ENCODE data around the gene GLI3. TPM values are rescaled to one million over a fixed set of nuclear protein-coding genes. Genes with fewer than 3 reads are reported as not detected.

The GLI3 gene
- total RNA-seq, 4 donors from 2014 or later, result 8.6 to 12.6 (median 8.7) TPM

DNA sequence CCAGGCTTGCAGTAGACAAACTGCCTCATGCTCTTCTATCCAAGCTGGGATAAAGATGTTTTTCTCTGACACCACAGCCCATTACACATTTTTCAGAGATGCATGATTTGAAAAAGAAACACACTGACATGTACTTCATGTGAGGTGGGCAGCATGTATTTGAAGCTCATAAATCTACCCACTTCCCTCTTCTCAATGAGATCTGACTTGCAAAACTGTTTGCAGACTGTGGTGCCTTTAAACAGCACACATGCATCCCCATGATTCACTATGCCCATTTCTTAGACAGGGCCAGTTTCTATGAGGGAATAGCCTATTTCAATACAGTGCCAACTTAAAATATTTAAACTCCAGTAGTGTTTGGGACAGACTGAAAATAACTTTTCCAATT lies 109.8 kb downstream of the GLI3 start:
- Histone ChIP-seq H3K36me3 (peaks cover 0 to 17% (median 0%) of the 10 kb centered on the region in 3 donors), H3K9me3 (peaks cover 0 to 13% (median 0%) of the 10 kb centered on the region in 4 donors), H3K4me3 (no peak overlapping the region), H3K4me1 (peaks cover 0 to 5% (median 0%) of the 10 kb centered on the region in 4 donors), H3K27ac (no peak overlapping the region), H3K27me3 (no peaks in the 10 kb centered on the region)
- TF ChIP-seq POLR2A (IDR thresholded peaks at IDR 0.05) (no peak), EP300 (IDR thresholded peaks at IDR 0.05) (no peak)
- TF ChIP-seq, protein P1, sequence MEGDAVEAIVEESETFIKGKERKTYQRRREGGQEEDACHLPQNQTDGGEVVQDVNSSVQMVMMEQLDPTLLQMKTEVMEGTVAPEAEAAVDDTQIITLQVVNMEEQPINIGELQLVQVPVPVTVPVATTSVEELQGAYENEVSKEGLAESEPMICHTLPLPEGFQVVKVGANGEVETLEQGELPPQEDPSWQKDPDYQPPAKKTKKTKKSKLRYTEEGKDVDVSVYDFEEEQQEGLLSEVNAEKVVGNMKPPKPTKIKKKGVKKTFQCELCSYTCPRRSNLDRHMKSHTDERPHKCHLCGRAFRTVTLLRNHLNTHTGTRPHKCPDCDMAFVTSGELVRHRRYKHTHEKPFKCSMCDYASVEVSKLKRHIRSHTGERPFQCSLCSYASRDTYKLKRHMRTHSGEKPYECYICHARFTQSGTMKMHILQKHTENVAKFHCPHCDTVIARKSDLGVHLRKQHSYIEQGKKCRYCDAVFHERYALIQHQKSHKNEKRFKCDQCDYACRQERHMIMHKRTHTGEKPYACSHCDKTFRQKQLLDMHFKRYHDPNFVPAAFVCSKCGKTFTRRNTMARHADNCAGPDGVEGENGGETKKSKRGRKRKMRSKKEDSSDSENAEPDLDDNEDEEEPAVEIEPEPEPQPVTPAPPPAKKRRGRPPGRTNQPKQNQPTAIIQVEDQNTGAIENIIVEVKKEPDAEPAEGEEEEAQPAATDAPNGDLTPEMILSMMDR (IDR thresholded peaks at IDR 0.05), result no peak
- no peak for DNase-seq (ENCODE audit: low spot score in 2 of 2)

DNA sequence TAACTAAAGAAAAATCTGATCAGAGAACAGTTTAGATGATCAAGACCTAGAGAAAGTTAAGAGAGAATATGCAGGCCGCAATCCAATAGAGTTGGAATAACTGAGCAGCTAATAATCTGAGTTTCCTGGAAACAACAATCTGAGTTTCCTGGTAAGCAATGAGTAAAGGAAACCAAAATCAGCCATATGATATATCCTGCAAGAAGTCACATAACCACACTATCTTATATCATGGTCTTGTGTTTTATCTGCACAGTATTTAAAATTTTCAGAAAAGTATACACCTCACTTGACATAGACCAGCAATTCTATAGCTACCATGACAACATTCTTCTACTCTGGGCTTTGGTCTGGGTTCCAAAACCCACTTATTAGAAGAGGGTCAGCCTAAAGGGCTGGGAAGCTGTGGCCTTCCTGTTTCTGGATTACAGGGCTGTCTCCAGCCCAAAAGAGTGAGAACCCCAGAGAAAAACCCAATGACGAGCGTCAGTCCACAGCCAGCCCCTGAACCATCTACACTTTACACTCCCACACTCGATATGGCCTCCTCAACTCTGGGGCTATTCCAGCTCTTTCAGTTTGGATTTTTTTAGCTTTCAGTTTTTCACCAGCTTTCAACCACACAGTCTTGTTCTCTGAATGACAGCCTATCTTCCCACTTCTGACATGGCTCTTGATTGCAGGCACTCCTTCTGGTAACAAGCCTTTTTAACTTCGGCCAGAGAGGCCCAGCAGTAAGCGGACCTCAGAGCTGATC lies 110.4 kb downstream of the GLI3 start:
- 71 to 81% methylated on average over 6 of the region's 6 CpGs for WGBS, 2 donors
- Histone ChIP-seq H3K27ac (no peak overlapping the region), H3K4me1 (peaks cover 0 to 5% (median 0%) of the 10 kb centered on the region in 4 donors), H3K4me3 (no peak overlapping the region), H3K36me3 (peaks cover 0 to 17% (median 0%) of the 10 kb centered on the region in 3 donors), H3K9me3 (peaks cover 0 to 13% (median 0%) of the 10 kb centered on the region in 4 donors), H3K27me3 (no peaks in the 10 kb centered on the region)
- TF ChIP-seq, protein P1 (IDR thresholded peaks at IDR 0.05), result no peak
- TF ChIP-seq EP300 (IDR thresholded peaks at IDR 0.05) (no peak), POLR2A (IDR thresholded peaks at IDR 0.05) (no peak)
- DNase-seq (ENCODE audit: low spot score in 2 of 2), result no peak

DNA sequence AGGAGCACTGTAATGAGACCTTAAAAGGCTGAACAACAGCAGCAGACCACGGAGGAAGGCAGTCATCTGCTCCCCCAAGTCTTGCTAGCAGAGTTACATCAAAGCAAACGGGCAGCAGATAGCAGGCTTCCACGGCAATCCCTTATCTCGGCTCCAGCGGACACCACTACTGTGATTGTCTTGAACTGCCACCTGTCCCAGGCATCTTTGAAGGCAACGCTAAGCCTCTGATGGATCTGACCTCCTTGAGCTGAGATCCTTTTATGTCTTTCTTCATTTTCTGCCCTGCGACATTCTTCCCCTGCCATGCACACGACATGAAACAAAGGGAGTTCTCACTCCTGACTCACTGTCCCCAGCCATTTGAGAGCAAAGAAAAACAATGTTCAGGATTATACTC lies 111.7 kb downstream of the GLI3 start:
- 60 to 65% methylated on average over 8 of the region's 8 CpGs for WGBS, 2 donors
- no peak overlapping the region for H3K4me3 ChIP-seq
- H3K4me1 ChIP-seq, result peaks cover 0 to 5% (median 0%) of the 10 kb centered on the region in 4 donors
- H3K9me3 ChIP-seq, result peaks cover 0 to 4% (median 0%) of the 10 kb centered on the region in 4 donors
- no peak for DNase-seq (ENCODE audit: low spot score in 2 of 2)
- H3K36me3 ChIP-seq, result peaks cover 0 to 11% (median 0%) of the 10 kb centered on the region in 3 donors
- H3K27ac ChIP-seq, result no peak overlapping the region
- TF ChIP-seq EP300 (IDR thresholded peaks at IDR 0.05), result no peak
- TF ChIP-seq POLR2A (IDR thresholded peaks at IDR 0.05), result no peak
- no peaks in the 10 kb centered on the region for H3K27me3 ChIP-seq

DNA sequence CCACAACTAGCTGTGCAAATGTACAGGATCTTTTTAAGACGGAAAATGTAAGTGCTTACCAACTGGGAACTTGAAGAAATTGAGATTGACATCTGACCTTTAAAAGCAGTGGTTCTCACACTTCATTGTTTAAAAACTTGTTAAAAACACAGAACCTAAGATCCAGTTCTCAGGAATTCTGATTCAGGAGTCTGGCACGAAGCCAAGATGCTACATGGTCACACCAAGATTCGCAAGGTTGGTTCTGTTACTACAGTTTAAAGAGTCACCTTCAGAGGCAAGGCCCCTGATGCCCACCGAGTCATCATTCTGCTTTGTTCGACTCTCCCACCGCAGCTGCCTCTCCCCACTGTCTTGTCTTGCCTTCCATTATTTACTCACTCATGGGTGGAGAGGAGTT lies 113.3 kb downstream of the GLI3 start:
- no peaks in the 10 kb centered on the region for H3K9me3 ChIP-seq
- H3K27me3 ChIP-seq, result no peaks in the 10 kb centered on the region
- H3K4me1 ChIP-seq, result peaks cover 0 to 5% (median 0%) of the 10 kb centered on the region in 4 donors
- WGBS, 2 donors, result 91% methylated on average over 6 of the region's 6 CpGs
- no peak for DNase-seq (ENCODE audit: low spot score in 2 of 2)
- TF ChIP-seq EP300 (IDR thresholded peaks at IDR 0.05), result no peak
- TF ChIP-seq, protein P1 (IDR thresholded peaks at IDR 0.05), result no peak
- no peak for TF ChIP-seq POLR2A (IDR thresholded peaks at IDR 0.05)
- H3K36me3 ChIP-seq, result no peaks in the 10 kb centered on the region
- H3K4me3 ChIP-seq, result no peak overlapping the region
- H3K27ac ChIP-seq, result no peak overlapping the region

DNA sequence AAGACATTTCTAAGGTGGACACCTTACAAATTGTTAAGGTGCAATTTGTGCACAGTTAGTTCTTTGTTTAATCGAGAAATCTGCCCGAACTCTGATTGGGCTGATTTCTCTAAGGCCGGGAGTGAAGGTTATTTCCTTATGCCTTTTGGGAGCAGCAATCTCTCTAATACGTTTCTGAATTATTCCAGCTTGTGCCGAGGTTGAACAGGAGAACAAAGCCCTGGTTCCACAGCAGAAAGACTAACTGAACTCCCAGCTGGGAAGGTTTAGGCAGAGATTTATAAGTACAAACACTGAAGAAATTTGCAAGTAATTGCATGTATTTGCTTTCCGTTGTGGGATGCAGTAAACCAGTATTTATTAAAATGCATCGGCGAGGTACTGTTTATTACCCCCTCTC lies 116.8 kb downstream of the GLI3 start:
- H3K4me3 ChIP-seq, result no peak overlapping the region
- H3K27me3 ChIP-seq, result no peaks in the 10 kb centered on the region
- H3K4me1 ChIP-seq, result no peaks in the 10 kb centered on the region
- WGBS, 2 donors, result 61 to 62% methylated on average over 8 of the region's 8 CpGs
- no peaks in the 10 kb centered on the region for H3K36me3 ChIP-seq
- H3K9me3 ChIP-seq, result no peaks in the 10 kb centered on the region
- H3K27ac ChIP-seq, result no peak overlapping the region
- TF ChIP-seq, protein P1 (IDR thresholded peaks at IDR 0.05), result no peak
- no peak for TF ChIP-seq EP300 (IDR thresholded peaks at IDR 0.05)
- no peak for TF ChIP-seq POLR2A (IDR thresholded peaks at IDR 0.05)
- no peak for DNase-seq (ENCODE audit: low spot score in 2 of 2)

All from tibial nerve (tissue), 4 donors.